OCI-LY1 (cell line): ENCODE measurements around the gene MACF1.

Experiments
- H2AFZ ChIP-seq: fragments of 200-600 bp; sonication (generic), shearing (Covaris generic); 2 replicates; pipeline ENCODE4 v1.6.0; 2014; ENCODE audit warnings: antibody characterized with exemption, mild to moderate bottlenecking, low read length
- H3F3A ChIP-seq: fragments of 200-600 bp; sonication (generic), shearing (Covaris generic); 2 replicates; pipeline ENCODE4 v1.6.0; 2014; ENCODE audit warnings: mild to moderate bottlenecking, antibody characterized with exemption, low read length, moderate library complexity; ENCODE audit not compliant: insufficient read depth
- H3K27ac ChIP-seq: fragments of 200-600 bp; sonication (generic); 2 replicates; pipeline ENCODE4 v1.5.1; 2014; ENCODE audit warnings: low read length, mixed run types, mild to moderate bottlenecking, low read depth; ENCODE audit not compliant: poor library complexity, severe bottlenecking
- H3K27me3 ChIP-seq: fragments of 200-600 bp; sonication (generic); 2 replicates; pipeline ENCODE4 v1.6.0; 2014; ENCODE audit warnings: antibody characterized with exemption, mild to moderate bottlenecking, low read length, moderate library complexity; ENCODE audit not compliant: insufficient read depth
- H3K36me3 ChIP-seq: fragments of 200-600 bp; sonication (generic); 2 replicates; pipeline ENCODE4 v1.6.1; 2014; ENCODE audit warnings: mild to moderate bottlenecking, antibody characterized with exemption, low read length, moderate library complexity, mixed read lengths; ENCODE audit not compliant: insufficient read depth
- H3K4me1 ChIP-seq: fragments of 200-600 bp; sonication (generic); 2 replicates; pipeline ENCODE4 v1.5.1; 2014; ENCODE audit warnings: mild to moderate bottlenecking, low read length, moderate library complexity; ENCODE audit not compliant: insufficient read depth, severe bottlenecking
- H3K4me2 ChIP-seq: fragments of 200-600 bp; sonication (generic), shearing (Covaris generic); 2 replicates; pipeline ENCODE4 v1.6.1; 2014; ENCODE audit warnings: low read length
- H3K4me3 ChIP-seq: fragments of 200-600 bp; sonication (generic); 2 replicates; pipeline ENCODE4 v1.5.1; 2014; ENCODE audit warnings: low read length, low read depth, mild to moderate bottlenecking, mixed read lengths; ENCODE audit not compliant: poor library complexity, severe bottlenecking
- H3K79me2 ChIP-seq: fragments of 200-600 bp; shearing (Covaris generic); 2 replicates; pipeline ENCODE4 v1.6.1; 2016; ENCODE audit warnings: mixed run types, low read length, mixed read lengths; ENCODE audit not compliant: insufficient read depth
- H3K9ac ChIP-seq: fragments of 200-600 bp; sonication (generic), shearing (Covaris generic); 2 replicates; pipeline ENCODE4 v1.6.1; 2014; ENCODE audit warnings: mild to moderate bottlenecking, low read length, mixed read lengths
- H3K9me2 ChIP-seq: fragments of 200-600 bp; sonication (generic), shearing (Covaris generic); 2 replicates; pipeline ENCODE4 v1.6.1; 2014; ENCODE audit warnings: low read depth, mild to moderate bottlenecking, low read length, mixed read lengths
- H3K9me3 ChIP-seq: fragments of 200-600 bp; shearing (Covaris generic); 2 replicates; pipeline ENCODE4 v1.6.1; 2014; ENCODE audit warnings: low read length, mixed read lengths
- H4K20me1 ChIP-seq: fragments of 200-600 bp; sonication (generic), shearing (Covaris generic); 2 replicates; pipeline ENCODE4 v1.6.0; 2016; ENCODE audit warnings: mild to moderate bottlenecking, low read length; ENCODE audit not compliant: insufficient read depth
- CTCF ChIP-seq: fragments of 200-600 bp; sonication (generic), shearing (Covaris generic); IDR thresholded peaks from 2 replicates; pipeline ENCODE4 v1.5.1; 2017; ENCODE audit warnings: mild to moderate bottlenecking, antibody characterized with exemption, low read length, moderate library complexity, mixed read lengths
- EZH2 ChIP-seq: fragments of 200-600 bp; sonication (generic), shearing (Covaris generic); IDR thresholded peaks from 2 replicates; pipeline ENCODE4 v1.8.0; 2017; ENCODE audit warnings: borderline replicate concordance, mixed run types, mild to moderate bottlenecking, antibody characterized with exemption, low read length, moderate library complexity, mixed read lengths

Gene MACF1

GRCh38 chr1:39293375-39294070 is 89.0 kb downstream of the MACF1 start:
- no peak overlapping the region for H3K27ac ChIP-seq
- peaks cover 72% of the 10 kb centered on the region for H3K36me3 ChIP-seq
- H3F3A ChIP-seq = no peaks in the 10 kb centered on the region
- no peaks in the 10 kb centered on the region for H3K27me3 ChIP-seq
- H3K9ac ChIP-seq = no peak overlapping the region
- no peak overlapping the region for H2AFZ ChIP-seq
- no peak overlapping the region for H3K4me3 ChIP-seq
- H3K4me1 ChIP-seq = no peaks in the 10 kb centered on the region
- H3K9me3 ChIP-seq = no peaks in the 10 kb centered on the region
- H3K9me2 ChIP-seq = no peaks in the 10 kb centered on the region
- H4K20me1 ChIP-seq = no peaks in the 10 kb centered on the region
- TF ChIP-seq CTCF (no peak), EZH2 (no peak)
- no peaks in the 10 kb centered on the region for H3K79me2 ChIP-seq
- no peak overlapping the region for H3K4me2 ChIP-seq

GRCh38 chr1:39294531-39294930 is 90.0 kb downstream of the MACF1 start:
- no peak overlapping the region for H3K9ac ChIP-seq
- H2AFZ ChIP-seq = no peak overlapping the region
- H3F3A ChIP-seq = no peaks in the 10 kb centered on the region
- no peak overlapping the region for H3K27ac ChIP-seq
- peaks cover 72% of the 10 kb centered on the region for H3K36me3 ChIP-seq
- TF ChIP-seq EZH2 (no peak), CTCF (no peak)
- H3K9me3 ChIP-seq = no peaks in the 10 kb centered on the region
- H4K20me1 ChIP-seq = no peaks in the 10 kb centered on the region
- H3K4me1 ChIP-seq = no peaks in the 10 kb centered on the region
- H3K79me2 ChIP-seq = no peaks in the 10 kb centered on the region
- H3K27me3 ChIP-seq = no peaks in the 10 kb centered on the region
- no peak overlapping the region for H3K4me2 ChIP-seq
- H3K9me2 ChIP-seq = no peaks in the 10 kb centered on the region
- H3K4me3 ChIP-seq = no peak overlapping the region

- H3K27ac ChIP-seq = no peak overlapping the region
- no peak overlapping the region for H2AFZ ChIP-seq
- H3K9ac ChIP-seq = no peak overlapping the region
- no peaks in the 10 kb centered on the region for H3K27me3 ChIP-seq
- no peak for TF ChIP-seq CTCF
- TF ChIP-seq EZH2 = no peak
- no peaks in the 10 kb centered on the region for H3K79me2 ChIP-seq
- no peak overlapping the region for H3K4me2 ChIP-seq
- no peaks in the 10 kb centered on the region for H4K20me1 ChIP-seq
- no peaks in the 10 kb centered on the region for H3K4me1 ChIP-seq
- no peaks in the 10 kb centered on the region for H3K9me3 ChIP-seq
- no peaks in the 10 kb centered on the region for H3K9me2 ChIP-seq
- H3K4me3 ChIP-seq = no peak overlapping the region
- H3K36me3 ChIP-seq = peaks cover 78% of the 10 kb centered on the region
- H3F3A ChIP-seq = no peaks in the 10 kb centered on the region
Measured at GRCh38 chr1:39295901-39296300, 91.4 kb downstream of the MACF1 start.
